Panc1 (cell line): ENCODE results near the gene KCNC1. TPM values are rescaled to one million over a fixed set of nuclear protein-coding genes. Genes with fewer than 3 reads are reported as not detected.

Source experiments
- ATAC-seq: fragments of 200-7000 bp; cut with Tn5 transposase; 2 replicates; pipeline ENCODE4 v1.9.1; 2020; ENCODE audit warnings: mild to moderate bottlenecking, moderate library complexity
- BruUV-seq: library from RNA; stranded (reverse); fragments of 400-500 nt; replicated peaks from 2 replicates; lab custom pipeline; 2021; lab: Mats Ljungman, UMichigan
- CTCF ChIA-PET: fragments of 300-600 bp; sonication (Branson Sonifier 250); formaldehyde crosslinking; loops from one replicate; lab custom pipeline; 2022; ENCODE audit warnings: antibody characterized with exemption; lab: Charles Lee
- POLR2A ChIA-PET: fragments of 300-600 bp; sonication (Branson Sonifier 250); formaldehyde crosslinking; loops from one replicate; lab custom pipeline; 2022; ENCODE audit warnings: antibody characterized with exemption; lab: Charles Lee
- DNase-seq: peaks from one replicate; pipeline ENCODE4 v3.0.0-alpha.2; 2010; ENCODE audit warnings: low read depth, low spot score
- H3K27ac ChIP-seq: 2 replicates; pipeline ENCODE4 v1.5.1; 2011; ENCODE audit warnings: mild to moderate bottlenecking, low read length, inconsistent platforms
- H3K27me3 ChIP-seq: fragments of 200-500 bp; sonication (Bioruptor generic); 2 replicates; pipeline ENCODE4 v1.6.0; 2014; ENCODE audit warnings: low read length, inconsistent platforms; ENCODE audit not compliant: control insufficient read depth, insufficient read depth
- H3K36me3 ChIP-seq: fragments of 200-500 bp; sonication (Bioruptor generic); 2 replicates; pipeline ENCODE4 v1.5.1; 2014; ENCODE audit warnings: inconsistent platforms, mild to moderate bottlenecking, low read length, moderate library complexity; ENCODE audit not compliant: control insufficient read depth, insufficient read depth
- H3K4me1 ChIP-seq: 2 replicates; pipeline ENCODE4 v1.5.1; 2011; ENCODE audit warnings: inconsistent platforms, mild to moderate bottlenecking, low read length, moderate library complexity; ENCODE audit not compliant: control insufficient read depth, insufficient read depth
- H3K4me3 ChIP-seq, 2 experiments: 2 replicates each; pipeline ENCODE4 v1.5.1; 2011 to 2012; ENCODE audit warnings: low read depth in 2 of 2, low read length in 2 of 2, mild to moderate bottlenecking in 2 of 2, inconsistent platforms in 1 of 2, moderate library complexity in 1 of 2
- H3K9me3 ChIP-seq: fragments of 200-500 bp; sonication (Bioruptor generic); 2 replicates; pipeline ENCODE4 v1.5.1; 2014; ENCODE audit warnings: low read depth, mild to moderate bottlenecking, inconsistent platforms, low read length, moderate library complexity; ENCODE audit not compliant: control insufficient read depth, insufficient read depth
- POLR2AphosphoS5 ChIP-seq: IDR thresholded peaks from 2 replicates; pipeline ENCODE4 v1.6.1; 2012; ENCODE audit warnings: mild to moderate bottlenecking, low read depth, low read length, moderate library complexity
- SIN3A ChIP-seq: IDR thresholded peaks from 2 replicates; pipeline ENCODE4 v1.6.1; 2012; ENCODE audit warnings: low read depth, mild to moderate bottlenecking, low read length, moderate library complexity, borderline replicate concordance; ENCODE audit not compliant: insufficient read depth
- TCF7L2 ChIP-seq: IDR thresholded peaks from 2 replicates; pipeline ENCODE4 v1.6.1; 2011; ENCODE audit warnings: mild to moderate bottlenecking, low read depth, low read length, inconsistent platforms
- in situ Hi-C: cut with HindIII; loops from 2 replicates; pipeline ENCODE4 v1.10.0; 2016; ENCODE audit warnings: low sequenced_read_pairs, low pct_unique_long_range_greater_than_20kb
- intact Hi-C: fragments of 100-400 bp; cut with micrococcal nuclease; formaldehyde crosslinking; loops from one replicate; pipeline ENCODE4 v1.10.0; 2022; ENCODE audit not compliant: unreplicated experiment
- total RNA-seq: library from RNA; stranded (reverse); gene quantifications from one replicate; pipeline ENCODE4 v1.2.1, GENCODE V29; 2021; ENCODE audit not compliant: unreplicated experiment
- TF ChIP-seq, protein P1 (sequence below): fragments of 450-650 bp; IDR thresholded peaks from 2 replicates; pipeline ENCODE4 v1.5.1; 2017; ENCODE audit warnings: mild to moderate bottlenecking
- TF ChIP-seq, protein P2 (sequence below), 2 experiments: IDR thresholded peaks; 2 replicates each; pipeline ENCODE4 v1.6.1; 2011 to 2012; ENCODE audit warnings: low read depth in 2 of 2, control low read depth in 1 of 2, low read length in 1 of 2, mild to moderate bottlenecking in 1 of 2, moderate library complexity in 1 of 2; ENCODE audit not compliant: insufficient read depth in 1 of 2

Gene KCNC1
- total RNA-seq, 1 experiment from 2014 or later = 0.95 TPM

DNA sequence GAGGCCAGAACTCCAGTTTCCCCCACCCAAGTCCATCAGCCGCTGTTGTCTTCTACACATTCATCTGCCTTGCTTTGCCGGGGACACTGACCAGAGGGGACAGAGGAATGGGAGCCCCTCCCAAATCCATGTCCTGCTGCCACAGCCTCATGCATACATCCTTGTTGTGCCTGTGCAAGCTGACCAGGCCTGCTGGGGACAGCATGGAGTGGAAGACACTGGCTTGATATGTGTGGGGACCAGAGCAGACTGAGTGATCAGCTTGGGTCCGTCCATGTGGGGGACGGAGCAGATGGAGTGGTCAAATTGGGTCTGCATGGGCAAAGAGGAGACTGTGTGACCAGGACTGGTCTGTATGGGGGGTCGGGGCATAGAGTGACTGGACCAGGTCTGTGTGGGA, 43.8 kb downstream of the KCNC1 start:
- no TSS peak for BruUV-seq
- Histone ChIP-seq H3K36me3 (no peaks in the 10 kb centered on the region), H3K4me1 (no peaks in the 10 kb centered on the region), H3K27ac (no peak overlapping the region), H3K4me3 (no peak overlapping the region), H3K27me3 (no peaks in the 10 kb centered on the region), H3K9me3 (no peaks in the 10 kb centered on the region)
- in situ Hi-C loops = no loop called here
- intact Hi-C loops = no loop called here
- ChIA-PET POLR2A (no interaction called here), CTCF (no interaction called here)
- ATAC-seq = no peak
- DNase-seq = no peak
- TF ChIP-seq SIN3A (no peak), TCF7L2 (no peak), POLR2AphosphoS5 (no peak)
- TF ChIP-seq, protein P1, sequence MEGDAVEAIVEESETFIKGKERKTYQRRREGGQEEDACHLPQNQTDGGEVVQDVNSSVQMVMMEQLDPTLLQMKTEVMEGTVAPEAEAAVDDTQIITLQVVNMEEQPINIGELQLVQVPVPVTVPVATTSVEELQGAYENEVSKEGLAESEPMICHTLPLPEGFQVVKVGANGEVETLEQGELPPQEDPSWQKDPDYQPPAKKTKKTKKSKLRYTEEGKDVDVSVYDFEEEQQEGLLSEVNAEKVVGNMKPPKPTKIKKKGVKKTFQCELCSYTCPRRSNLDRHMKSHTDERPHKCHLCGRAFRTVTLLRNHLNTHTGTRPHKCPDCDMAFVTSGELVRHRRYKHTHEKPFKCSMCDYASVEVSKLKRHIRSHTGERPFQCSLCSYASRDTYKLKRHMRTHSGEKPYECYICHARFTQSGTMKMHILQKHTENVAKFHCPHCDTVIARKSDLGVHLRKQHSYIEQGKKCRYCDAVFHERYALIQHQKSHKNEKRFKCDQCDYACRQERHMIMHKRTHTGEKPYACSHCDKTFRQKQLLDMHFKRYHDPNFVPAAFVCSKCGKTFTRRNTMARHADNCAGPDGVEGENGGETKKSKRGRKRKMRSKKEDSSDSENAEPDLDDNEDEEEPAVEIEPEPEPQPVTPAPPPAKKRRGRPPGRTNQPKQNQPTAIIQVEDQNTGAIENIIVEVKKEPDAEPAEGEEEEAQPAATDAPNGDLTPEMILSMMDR = no peak
- TF ChIP-seq, protein P2, sequence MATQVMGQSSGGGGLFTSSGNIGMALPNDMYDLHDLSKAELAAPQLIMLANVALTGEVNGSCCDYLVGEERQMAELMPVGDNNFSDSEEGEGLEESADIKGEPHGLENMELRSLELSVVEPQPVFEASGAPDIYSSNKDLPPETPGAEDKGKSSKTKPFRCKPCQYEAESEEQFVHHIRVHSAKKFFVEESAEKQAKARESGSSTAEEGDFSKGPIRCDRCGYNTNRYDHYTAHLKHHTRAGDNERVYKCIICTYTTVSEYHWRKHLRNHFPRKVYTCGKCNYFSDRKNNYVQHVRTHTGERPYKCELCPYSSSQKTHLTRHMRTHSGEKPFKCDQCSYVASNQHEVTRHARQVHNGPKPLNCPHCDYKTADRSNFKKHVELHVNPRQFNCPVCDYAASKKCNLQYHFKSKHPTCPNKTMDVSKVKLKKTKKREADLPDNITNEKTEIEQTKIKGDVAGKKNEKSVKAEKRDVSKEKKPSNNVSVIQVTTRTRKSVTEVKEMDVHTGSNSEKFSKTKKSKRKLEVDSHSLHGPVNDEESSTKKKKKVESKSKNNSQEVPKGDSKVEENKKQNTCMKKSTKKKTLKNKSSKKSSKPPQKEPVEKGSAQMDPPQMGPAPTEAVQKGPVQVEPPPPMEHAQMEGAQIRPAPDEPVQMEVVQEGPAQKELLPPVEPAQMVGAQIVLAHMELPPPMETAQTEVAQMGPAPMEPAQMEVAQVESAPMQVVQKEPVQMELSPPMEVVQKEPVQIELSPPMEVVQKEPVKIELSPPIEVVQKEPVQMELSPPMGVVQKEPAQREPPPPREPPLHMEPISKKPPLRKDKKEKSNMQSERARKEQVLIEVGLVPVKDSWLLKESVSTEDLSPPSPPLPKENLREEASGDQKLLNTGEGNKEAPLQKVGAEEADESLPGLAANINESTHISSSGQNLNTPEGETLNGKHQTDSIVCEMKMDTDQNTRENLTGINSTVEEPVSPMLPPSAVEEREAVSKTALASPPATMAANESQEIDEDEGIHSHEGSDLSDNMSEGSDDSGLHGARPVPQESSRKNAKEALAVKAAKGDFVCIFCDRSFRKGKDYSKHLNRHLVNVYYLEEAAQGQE (IDR thresholded peaks at IDR 0.05; ENCODE audit: insufficient read depth in 1 of 2, low read depth in 2 of 2, low read length in 1 of 2) = no peak

DNA sequence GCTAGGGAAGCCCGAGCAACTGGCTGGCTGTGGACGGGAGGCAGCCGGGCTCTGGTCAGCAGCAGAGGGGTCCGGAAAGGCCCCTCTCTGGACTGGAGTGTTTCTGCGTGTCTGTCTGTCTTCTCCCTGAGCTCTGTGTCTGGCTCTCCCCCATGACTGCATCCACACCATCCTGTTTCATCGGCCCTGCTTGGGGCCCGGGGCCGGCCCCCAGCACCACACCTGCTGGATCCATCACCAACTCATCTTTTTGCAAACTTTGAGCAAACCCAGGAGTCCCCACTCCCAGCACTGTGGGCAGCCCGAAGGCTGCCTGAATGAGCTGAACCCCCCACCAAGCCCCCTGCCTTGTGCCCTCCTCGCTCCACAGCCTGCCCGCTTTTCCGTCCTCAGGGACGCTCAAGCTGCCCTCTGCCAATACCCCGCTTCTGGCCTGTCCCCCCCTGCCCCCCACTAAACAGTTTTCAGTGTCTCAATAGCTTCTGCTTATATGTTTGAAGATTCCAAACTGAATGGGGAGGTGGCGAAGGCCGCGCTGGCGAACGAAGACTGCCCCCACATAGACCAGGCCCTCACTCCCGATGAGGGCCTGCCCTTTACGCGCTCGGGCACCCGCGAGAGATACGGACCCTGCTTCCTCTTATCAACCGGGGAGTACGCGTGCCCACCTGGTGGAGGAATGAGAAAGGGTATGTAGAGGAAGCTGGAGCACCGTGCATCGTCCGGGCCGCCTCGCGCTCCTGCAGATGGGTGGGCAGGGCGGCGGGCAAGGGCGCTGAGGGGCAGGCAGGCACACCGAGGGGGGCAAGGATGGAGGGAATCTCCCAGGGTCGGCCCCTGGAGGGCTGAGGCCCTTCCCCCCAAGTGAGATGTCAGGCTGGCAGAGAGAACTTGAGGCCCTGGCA, 44.6 kb downstream of the KCNC1 start:
- TF ChIP-seq, protein P2 (IDR thresholded peaks at IDR 0.05; ENCODE audit: insufficient read depth in 1 of 2, low read depth in 2 of 2, low read length in 1 of 2) = no peak
- TF ChIP-seq, protein P1 = no peak
- TF ChIP-seq SIN3A (no peak), POLR2AphosphoS5 (no peak), TCF7L2 (no peak)
- Histone ChIP-seq H3K27me3 (no peaks in the 10 kb centered on the region), H3K4me3 (no peak overlapping the region), H3K27ac (no peak overlapping the region), H3K36me3 (no peaks in the 10 kb centered on the region), H3K4me1 (no peaks in the 10 kb centered on the region), H3K9me3 (no peaks in the 10 kb centered on the region)
- ATAC-seq (no peak), DNase-seq (no peak)
- CTCF ChIA-PET = interaction anchor here (0.6 kb wide), 1 partner anchor 1041 kb away, joined by 3 read pairs; no protein-coding TSS in a partner anchor
- BruUV-seq = no TSS peak
- in situ Hi-C loops (no loop called here), intact Hi-C loops (no loop called here)
- POLR2A ChIA-PET = no interaction called here
